ENCODE data around the gene SNAI3.

Gene SNAI3

GRCh38 chr16:88720396-88720970, 34.2 kb upstream of the SNAI3 start:
- TF ChIP-seq, protein P1, sequence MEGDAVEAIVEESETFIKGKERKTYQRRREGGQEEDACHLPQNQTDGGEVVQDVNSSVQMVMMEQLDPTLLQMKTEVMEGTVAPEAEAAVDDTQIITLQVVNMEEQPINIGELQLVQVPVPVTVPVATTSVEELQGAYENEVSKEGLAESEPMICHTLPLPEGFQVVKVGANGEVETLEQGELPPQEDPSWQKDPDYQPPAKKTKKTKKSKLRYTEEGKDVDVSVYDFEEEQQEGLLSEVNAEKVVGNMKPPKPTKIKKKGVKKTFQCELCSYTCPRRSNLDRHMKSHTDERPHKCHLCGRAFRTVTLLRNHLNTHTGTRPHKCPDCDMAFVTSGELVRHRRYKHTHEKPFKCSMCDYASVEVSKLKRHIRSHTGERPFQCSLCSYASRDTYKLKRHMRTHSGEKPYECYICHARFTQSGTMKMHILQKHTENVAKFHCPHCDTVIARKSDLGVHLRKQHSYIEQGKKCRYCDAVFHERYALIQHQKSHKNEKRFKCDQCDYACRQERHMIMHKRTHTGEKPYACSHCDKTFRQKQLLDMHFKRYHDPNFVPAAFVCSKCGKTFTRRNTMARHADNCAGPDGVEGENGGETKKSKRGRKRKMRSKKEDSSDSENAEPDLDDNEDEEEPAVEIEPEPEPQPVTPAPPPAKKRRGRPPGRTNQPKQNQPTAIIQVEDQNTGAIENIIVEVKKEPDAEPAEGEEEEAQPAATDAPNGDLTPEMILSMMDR (IDR thresholded peaks at IDR 0.05; ENCODE audit: low read depth, low read length) = no peak
- Histone ChIP-seq H3K27me3 (ENCODE audit: insufficient read depth, low read depth, severe bottlenecking) (no peaks in the 10 kb centered on the region), H3K9me3 (ENCODE audit: severe bottlenecking) (no peaks in the 10 kb centered on the region), H3K36me3 (no peaks in the 10 kb centered on the region; the same call in 1 of the 2 replicates), H3K27ac (no peak overlapping the region), H3K4me3 (ENCODE audit: low read depth, low read length) (no peak overlapping the region)
- no peak for DNase-seq

DNA sequence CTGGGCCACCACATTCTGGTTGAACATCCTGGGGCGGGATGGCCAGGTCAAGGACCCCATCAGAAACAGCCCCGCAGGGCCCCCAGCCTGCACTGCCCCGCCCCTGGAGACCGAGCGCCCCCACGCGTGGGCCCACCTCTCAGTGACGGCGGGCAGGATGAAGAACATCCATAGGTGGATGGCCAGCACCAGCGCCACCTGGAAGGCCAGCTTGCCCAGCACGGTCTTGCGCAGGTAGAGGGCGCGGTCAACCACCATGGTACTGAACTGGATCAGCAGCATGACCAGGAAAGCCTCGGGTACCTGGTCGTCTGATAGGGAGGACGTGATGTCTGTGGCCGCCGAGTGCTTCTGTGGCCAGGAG, 33.6 kb upstream of the SNAI3 start:
- Histone ChIP-seq H3K36me3 (no peaks in the 10 kb centered on the region; the same call in 1 of the 2 replicates), H3K9me3 (ENCODE audit: severe bottlenecking) (no peaks in the 10 kb centered on the region)
- no peak for DNase-seq

GRCh38 chr16:88719267-88719932, 33.1 kb upstream of the SNAI3 start:
- Histone ChIP-seq H3K27me3 (ENCODE audit: insufficient read depth, low read depth, severe bottlenecking) (no peaks in the 10 kb centered on the region), H3K9me3 (ENCODE audit: severe bottlenecking) (no peaks in the 10 kb centered on the region), H3K36me3 (no peaks in the 10 kb centered on the region; the same call in 1 of the 2 replicates), H3K27ac (no peak overlapping the region), H3K4me3 (ENCODE audit: low read depth, low read length) (no peak overlapping the region)
- no peak for DNase-seq
- TF ChIP-seq, protein P1 (IDR thresholded peaks at IDR 0.05; ENCODE audit: low read depth, low read length) = no peak

More for the DNA sequence above, 33.6 kb upstream of the SNAI3 start:
- no peak overlapping the region for H3K4me3 ChIP-seq (ENCODE audit: low read depth, low read length)
- TF ChIP-seq, protein P1 (IDR thresholded peaks at IDR 0.05; ENCODE audit: low read depth, low read length) = no peak
- no peaks in the 10 kb centered on the region for H3K27me3 ChIP-seq (ENCODE audit: insufficient read depth, low read depth, severe bottlenecking)
- H3K27ac ChIP-seq = no peak overlapping the region

DNA sequence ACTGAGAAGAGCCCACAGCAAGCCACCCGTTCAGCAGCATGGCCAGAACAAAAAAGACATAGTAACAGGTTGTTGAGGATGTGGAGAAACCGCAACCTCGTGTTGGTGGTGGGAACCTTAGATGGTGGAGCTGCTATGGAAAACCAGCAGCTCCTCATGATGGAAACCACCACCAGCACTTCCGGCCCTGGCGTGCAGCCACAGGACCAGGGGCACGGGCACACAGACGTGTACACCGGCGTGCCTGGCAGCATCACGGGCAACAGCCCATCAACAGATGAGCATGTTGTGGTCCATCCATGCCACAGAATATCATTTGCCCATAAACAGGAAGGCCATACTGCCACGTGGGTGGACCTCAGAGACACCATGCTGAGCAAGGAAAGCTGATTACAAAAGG, 31.9 kb upstream of the SNAI3 start:
- Histone ChIP-seq H3K27me3 (ENCODE audit: insufficient read depth, low read depth, severe bottlenecking) (no peaks in the 10 kb centered on the region), H3K4me3 (ENCODE audit: low read depth, low read length) (no peak overlapping the region), H3K36me3 (no peaks in the 10 kb centered on the region; the same call in 1 of the 2 replicates), H3K27ac (no peak overlapping the region), H3K9me3 (ENCODE audit: severe bottlenecking) (no peaks in the 10 kb centered on the region)
- no peak for DNase-seq
- TF ChIP-seq, protein P1 (IDR thresholded peaks at IDR 0.05; ENCODE audit: low read depth, low read length) = no peak

DNA sequence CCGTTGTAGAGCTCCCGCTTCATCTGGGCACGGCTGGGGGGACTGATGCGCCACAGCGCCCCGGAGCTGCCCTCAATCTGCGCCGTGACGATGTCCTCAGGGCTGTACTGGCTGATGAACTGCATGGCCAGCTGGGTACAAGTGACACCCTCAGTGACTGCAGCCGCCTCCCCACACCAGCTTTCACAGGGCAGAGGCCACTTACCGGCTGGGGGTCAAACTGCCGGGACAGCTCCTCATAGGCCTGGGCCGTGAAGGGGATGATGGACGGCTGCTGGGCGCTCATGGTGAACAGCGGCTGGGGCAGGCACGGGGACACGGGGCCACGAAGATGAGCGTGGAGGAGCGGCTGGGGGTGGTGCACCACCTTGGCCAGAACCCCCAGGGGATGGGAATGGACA, 30.3 kb upstream of the SNAI3 start:
- H3K4me3 ChIP-seq (ENCODE audit: low read depth, low read length) = no peak overlapping the region
- no peaks in the 10 kb centered on the region for H3K27me3 ChIP-seq (ENCODE audit: insufficient read depth, low read depth, severe bottlenecking)
- DNase-seq = no peak
- no peaks in the 10 kb centered on the region for H3K9me3 ChIP-seq (ENCODE audit: severe bottlenecking)
- H3K36me3 ChIP-seq = no peaks in the 10 kb centered on the region; the same call in 1 of the 2 replicates
- H3K27ac ChIP-seq = no peak overlapping the region
- TF ChIP-seq, protein P1 (IDR thresholded peaks at IDR 0.05; ENCODE audit: low read depth, low read length) = no peak
